GM18499 (cell line): ENCODE data around the gene TGFBRAP1.

Experiments
- ATAC-seq: cut with Tn5 transposase; IDR thresholded peaks from one replicate; pipeline ENCODE4 v1.9.1; 2021; ENCODE audit warnings: moderate number of reproducible peaks; ENCODE audit not compliant: insufficient read depth, unreplicated experiment

The TGFBRAP1 gene

GRCh38 chr2:105321875-105322646, 7.5 kb downstream of the TGFBRAP1 start:
- ATAC-seq, result no peak

GRCh38 chr2:105320651-105321215, 8.8 kb downstream of the TGFBRAP1 start:
- no peak for ATAC-seq

DNA sequence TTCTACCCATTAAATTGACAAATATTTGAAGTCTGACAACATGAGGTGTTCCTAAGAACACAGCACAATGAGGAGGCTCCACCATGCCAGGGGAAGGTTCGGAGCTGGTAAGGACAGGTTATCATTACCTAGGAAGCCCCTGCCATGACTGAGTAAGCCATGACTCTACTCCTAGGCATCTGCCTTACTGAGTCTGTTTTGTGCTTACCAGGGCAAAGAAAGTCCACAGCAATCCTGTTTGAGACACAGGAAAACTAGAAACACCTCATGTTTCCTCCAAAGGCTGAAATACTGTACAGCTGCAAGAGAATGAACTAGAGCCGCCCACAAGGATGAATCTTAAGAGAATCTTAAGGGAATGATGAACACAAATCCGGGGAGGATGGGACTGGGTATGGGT, 11.6 kb downstream of the TGFBRAP1 start:
- no peak for ATAC-seq

DNA sequence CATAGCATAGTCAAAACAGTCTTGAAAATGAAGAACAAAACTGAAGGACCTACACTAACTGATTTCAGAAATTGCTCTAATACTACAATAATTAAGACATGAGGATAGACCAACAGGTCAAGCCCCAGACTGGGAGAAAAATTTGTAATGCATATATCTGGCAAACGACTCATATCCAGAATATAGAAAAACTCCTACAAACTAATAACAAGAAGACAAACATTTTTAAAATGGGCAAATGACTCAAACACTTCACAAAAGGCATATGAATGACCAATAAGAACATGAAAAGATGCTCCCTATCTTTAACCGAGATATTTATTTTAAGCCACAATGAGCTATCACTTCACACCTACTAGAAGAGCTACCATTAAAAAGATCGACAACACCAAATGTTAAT, 14.2 kb downstream of the TGFBRAP1 start:
- ATAC-seq, result peak; percentile 73

- ATAC-seq, result no peak
These were observed 15.7 kb downstream of the TGFBRAP1 start for GRCh38 chr2:105313877-105314276.

- no peak for ATAC-seq
These were observed 20.4 kb downstream of the TGFBRAP1 start for GRCh38 chr2:105309147-105309545.

DNA sequence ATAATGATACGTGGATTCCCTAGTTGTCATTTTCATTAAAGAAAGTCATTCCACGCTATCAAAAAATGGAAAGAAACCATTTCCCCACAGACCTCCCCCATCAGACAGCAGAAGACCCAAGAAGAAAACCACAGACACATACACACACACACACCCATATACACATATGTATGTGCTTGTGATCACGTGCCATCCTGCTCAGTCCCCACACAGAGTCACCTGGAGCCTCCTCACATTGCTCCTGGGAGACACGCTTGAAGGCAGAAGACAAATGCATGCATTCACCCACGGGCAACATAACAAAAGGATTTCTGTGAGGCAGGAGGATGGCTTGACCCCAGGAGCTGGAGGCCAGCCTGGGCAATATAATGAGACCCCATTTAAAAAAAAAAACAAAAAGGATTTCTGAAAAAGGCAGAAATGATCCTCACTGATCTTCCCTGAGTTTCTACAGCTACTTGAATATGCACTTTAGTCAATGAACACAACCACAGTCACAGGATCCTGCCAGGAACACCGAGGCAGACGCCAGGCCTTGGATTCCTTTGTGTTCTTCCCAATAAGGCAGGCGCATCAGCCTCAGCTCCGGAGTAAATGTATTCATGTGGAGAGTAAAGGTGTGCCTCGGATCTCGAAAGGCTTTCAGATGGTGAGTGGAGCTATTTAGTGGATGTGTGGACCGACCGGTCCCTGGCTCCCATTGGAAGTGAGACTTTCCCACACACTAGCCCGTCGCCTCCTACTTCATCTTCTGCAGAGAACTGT, 21.0 kb downstream of the TGFBRAP1 start:
- no peak for ATAC-seq

DNA sequence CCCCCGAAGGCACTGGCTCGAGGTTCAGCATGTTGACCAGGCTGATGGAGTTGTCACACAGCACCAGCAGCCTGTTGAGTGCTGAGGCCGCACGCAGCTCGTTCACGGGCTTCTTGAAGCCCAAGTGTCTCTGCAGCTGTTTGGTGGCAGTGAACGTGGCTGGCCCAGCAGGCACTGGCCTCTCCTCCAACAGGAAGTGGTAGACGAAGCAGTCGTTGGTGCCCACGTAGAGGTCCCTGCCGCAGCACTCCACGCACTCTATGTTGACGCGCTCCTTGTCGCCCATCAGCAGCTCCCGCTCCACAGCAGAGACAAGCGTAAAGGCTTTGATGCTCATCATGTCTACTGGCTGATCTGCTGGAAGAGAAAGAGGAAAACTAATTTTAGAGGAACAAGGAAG, 21.6 kb downstream of the TGFBRAP1 start:
- ATAC-seq, result no peak

DNA sequence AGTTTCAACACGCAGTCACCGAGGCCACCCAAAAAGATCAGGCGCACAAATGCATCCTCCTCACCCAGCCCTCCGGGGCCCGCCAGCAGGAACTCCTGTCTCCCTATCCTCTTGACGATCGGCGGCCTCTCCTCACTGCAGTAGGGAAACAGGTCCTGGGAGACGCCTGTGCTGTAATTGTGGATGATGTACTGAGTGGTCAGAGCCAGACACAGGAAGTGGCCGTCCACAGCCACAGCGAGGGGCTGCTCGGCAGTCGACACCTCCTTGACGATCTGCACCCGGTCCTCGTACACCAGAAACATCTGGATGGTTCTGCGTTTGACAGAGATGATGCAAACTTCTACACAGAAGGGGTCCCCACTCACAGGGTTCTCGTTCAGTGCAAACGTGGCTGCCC, 22.0 kb downstream of the TGFBRAP1 start:
- no peak for ATAC-seq

GRCh38 chr2:105307146-105307545, 22.4 kb downstream of the TGFBRAP1 start:
- no peak for ATAC-seq

- ATAC-seq, result no peak
These were observed 27.9 kb downstream of the TGFBRAP1 start for GRCh38 chr2:105301646-105302045.

GRCh38 chr2:105299290-105299689, 30.2 kb downstream of the TGFBRAP1 start:
- ATAC-seq, result no peak

- no peak for ATAC-seq
These were observed 31.5 kb downstream of the TGFBRAP1 start for GRCh38 chr2:105298017-105298416.

GRCh38 chr2:105297216-105297615, 32.3 kb downstream of the TGFBRAP1 start:
- ATAC-seq, result no peak

GRCh38 chr2:105296017-105296611, 33.4 kb downstream of the TGFBRAP1 start:
- ATAC-seq, result no peak

DNA sequence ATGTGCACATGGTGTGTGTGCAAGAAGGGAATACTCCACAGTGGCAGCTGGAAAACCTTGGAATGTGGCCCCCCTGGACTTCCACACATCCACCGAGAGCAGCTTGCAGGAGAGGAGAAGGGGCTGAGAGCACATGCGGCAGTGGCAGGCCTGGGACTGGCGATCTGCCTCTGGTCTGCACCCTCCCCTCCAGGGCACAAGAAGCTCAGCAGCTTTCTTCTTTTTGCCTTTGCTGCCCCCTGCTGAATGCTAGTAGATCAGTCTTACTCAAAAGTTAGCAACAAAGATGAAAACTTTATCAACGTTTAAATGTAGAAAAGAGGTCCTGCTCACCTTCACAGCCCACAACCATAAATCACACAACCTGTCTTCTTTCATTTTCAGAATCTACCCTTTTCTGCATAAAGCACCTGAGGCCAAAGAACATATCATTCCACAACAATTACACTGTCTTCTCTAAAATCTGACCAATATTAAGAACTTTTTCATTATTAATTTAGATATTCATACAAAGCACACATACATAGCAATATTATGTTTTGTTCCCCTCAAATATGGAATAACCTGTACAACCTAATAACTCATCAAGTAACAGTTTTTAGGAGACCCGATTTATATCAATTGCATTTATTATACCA, 34.6 kb downstream of the TGFBRAP1 start:
- ATAC-seq, result no peak

GRCh38 chr2:105294046-105294445, 35.5 kb downstream of the TGFBRAP1 start:
- no peak for ATAC-seq

DNA sequence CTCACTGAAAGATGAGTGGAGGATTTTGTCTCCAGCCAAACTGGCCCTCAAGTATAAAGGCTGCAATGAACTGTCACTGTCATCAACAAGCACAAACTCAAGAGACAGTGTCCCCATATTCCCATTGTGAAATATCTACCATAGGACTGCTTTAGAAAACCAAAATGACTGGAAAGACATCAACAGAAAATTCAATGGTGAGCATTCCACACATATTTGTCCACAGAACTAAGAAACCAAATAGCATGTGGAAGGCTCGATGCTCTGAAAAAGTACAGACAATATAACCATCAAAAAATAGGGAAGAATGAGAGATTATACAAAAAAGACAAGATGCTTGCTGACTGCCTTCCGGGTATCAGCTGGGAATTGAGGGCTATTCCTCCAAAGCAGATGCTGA, 37.6 kb downstream of the TGFBRAP1 start:
- no peak for ATAC-seq

DNA sequence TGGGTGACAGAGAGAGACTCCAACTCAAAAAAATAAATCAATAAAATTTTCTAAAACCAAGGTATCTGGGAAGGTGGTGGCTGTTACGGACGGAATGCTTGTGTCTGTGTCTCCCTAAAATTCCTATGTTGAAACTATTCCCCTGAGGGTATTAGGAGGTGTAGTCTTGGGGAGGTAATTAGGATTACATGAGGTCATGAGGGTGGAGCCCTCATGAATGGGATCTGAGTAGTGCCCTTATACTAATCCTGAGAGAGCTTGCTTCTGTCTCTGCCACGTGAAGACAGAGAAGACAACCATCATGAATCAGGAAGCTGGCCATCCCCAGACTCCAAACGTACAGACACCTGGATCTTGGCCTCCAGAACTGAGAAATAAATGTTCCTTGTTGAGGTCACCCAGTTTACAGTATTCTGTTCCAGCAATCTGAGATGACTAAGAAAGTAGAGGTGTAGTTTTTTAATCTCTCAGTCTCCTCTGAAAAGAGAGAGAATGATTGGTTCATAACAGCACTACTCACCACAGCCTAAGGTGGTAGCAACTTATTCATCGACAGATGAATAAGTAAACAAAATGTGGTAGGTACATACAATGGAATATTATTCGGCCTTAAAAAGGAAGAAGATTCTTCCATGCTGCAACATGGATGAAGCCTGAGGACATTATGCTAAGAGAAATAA, 38.4 kb downstream of the TGFBRAP1 start:
- ATAC-seq, result no peak

- ATAC-seq, result no peak
These were observed 41.4 kb downstream of the TGFBRAP1 start for GRCh38 chr2:105288133-105288532.
